ENCODE data around the gene TRERF1. TPM values are rescaled to one million over a fixed set of nuclear protein-coding genes. Genes with fewer than 3 reads are reported as not detected.

Gene TRERF1
- total RNA-seq, 2 donors from 2014 or later = 37.2 to 43.0 TPM

GRCh38 chr6:42306439-42307140 is 145.1 kb downstream of the TRERF1 start:
- H3K9me3 Mint-ChIP-seq = no peaks in the 10 kb centered on the region
- ATAC-seq (replicated peaks in 1 of 2) = no peak
- H3K27ac Mint-ChIP-seq = no peak overlapping the region
- H3K4me1 Mint-ChIP-seq (ENCODE audit: low read depth) = peaks cover 15% of the 10 kb centered on the region
- no peaks in the 10 kb centered on the region for H3K27me3 Mint-ChIP-seq (ENCODE audit: low read depth)
- peaks cover 4 to 6% of the 10 kb centered on the region in 2 donors for H3K36me3 Mint-ChIP-seq (ENCODE audit: insufficient read depth in 2 of 2)
- no peak overlapping the region for H3K4me3 Mint-ChIP-seq
- no peak for DNase-seq

- DNase-seq = no peak
- H3K36me3 Mint-ChIP-seq (ENCODE audit: insufficient read depth in 2 of 2) = peaks cover 0 to 7% of the 10 kb centered on the region in 2 donors
- no peak for ATAC-seq (replicated peaks in 1 of 2)
- peaks cover 8% of the 10 kb centered on the region for H3K4me1 Mint-ChIP-seq (ENCODE audit: low read depth)
- H3K27ac Mint-ChIP-seq = no peak overlapping the region
- H3K9me3 Mint-ChIP-seq = no peaks in the 10 kb centered on the region
- H3K4me3 Mint-ChIP-seq = no peak overlapping the region
- no peaks in the 10 kb centered on the region for H3K27me3 Mint-ChIP-seq (ENCODE audit: low read depth)
These were observed 147.5 kb downstream of the TRERF1 start for GRCh38 chr6:42304053-42304712.

DNA sequence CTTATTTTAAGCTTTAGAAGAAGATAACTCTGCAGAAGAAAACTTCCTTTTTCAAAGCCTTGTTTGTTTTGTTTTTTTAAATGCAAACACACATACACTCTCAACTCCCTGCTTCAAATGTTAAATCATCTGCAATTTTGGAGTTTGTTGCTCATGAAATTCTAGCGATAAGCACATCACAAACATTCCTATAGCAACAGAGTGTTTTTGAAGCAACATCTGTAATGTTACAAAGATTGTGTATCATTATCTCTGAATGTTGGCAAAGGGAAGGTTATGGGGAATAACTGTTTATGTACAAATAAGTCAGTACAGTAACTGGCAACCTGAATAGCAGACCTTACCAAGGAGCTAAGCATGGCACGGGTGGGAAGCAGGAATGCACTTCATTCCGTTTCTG is 149.3 kb downstream of the TRERF1 start:
- Mint-ChIP-seq H3K27ac (no peak overlapping the region), H3K9me3 (no peaks in the 10 kb centered on the region), H3K27me3 (ENCODE audit: low read depth) (no peaks in the 10 kb centered on the region), H3K4me1 (ENCODE audit: low read depth) (peaks cover 8% of the 10 kb centered on the region), H3K36me3 (ENCODE audit: insufficient read depth in 2 of 2) (peaks cover 3 to 7% of the 10 kb centered on the region in 2 donors), H3K4me3 (no peak overlapping the region)
- ATAC-seq (replicated peaks in 1 of 2) = no peak
- no peak for DNase-seq

GRCh38 chr6:42301986-42302385 is 149.7 kb downstream of the TRERF1 start:
- Mint-ChIP-seq H3K4me1 (ENCODE audit: low read depth) (peaks cover 8% of the 10 kb centered on the region), H3K27me3 (ENCODE audit: low read depth) (no peaks in the 10 kb centered on the region), H3K9me3 (no peaks in the 10 kb centered on the region), H3K36me3 (ENCODE audit: insufficient read depth in 2 of 2) (peaks cover 3 to 7% of the 10 kb centered on the region in 2 donors), H3K4me3 (no peak overlapping the region), H3K27ac (no peak overlapping the region)
- no peak for ATAC-seq (replicated peaks in 1 of 2)
- DNase-seq = no peak

- H3K27me3 Mint-ChIP-seq (ENCODE audit: low read depth) = no peaks in the 10 kb centered on the region
- DNase-seq (no peak), ATAC-seq (replicated peaks in 1 of 2) (no peak)
- peaks cover 8 to 9% of the 10 kb centered on the region in 2 donors for H3K36me3 Mint-ChIP-seq (ENCODE audit: insufficient read depth in 2 of 2)
- no peak overlapping the region for H3K4me3 Mint-ChIP-seq
- no peaks in the 10 kb centered on the region for H3K9me3 Mint-ChIP-seq
- H3K4me1 Mint-ChIP-seq (ENCODE audit: low read depth) = peaks cover 6% of the 10 kb centered on the region
- peak overlapping the region; percentile 43 for H3K27ac Mint-ChIP-seq
These were observed 151.0 kb downstream of the TRERF1 start for GRCh38 chr6:42300701-42301100.

DNA sequence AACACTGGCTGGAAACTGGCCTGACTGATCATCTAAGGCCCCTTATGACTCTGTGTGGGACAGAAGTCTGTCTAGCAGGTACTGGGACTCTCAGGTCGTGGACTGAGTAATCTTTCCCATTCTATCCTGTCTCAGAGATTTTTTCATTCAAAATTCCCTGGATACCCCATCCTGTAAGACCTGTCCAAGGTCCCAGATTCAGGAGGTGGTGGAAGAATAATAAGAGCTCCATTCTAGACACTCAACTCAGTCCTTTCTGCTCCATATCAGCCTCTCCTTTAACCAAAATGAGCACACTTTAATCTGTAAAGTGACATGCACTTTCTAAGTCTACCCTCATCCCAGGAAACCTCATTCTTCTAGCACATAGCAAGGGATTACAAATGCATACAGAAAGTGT is 151.5 kb downstream of the TRERF1 start:
- H3K9me3 Mint-ChIP-seq = no peaks in the 10 kb centered on the region
- H3K4me1 Mint-ChIP-seq (ENCODE audit: low read depth) = peaks cover 6% of the 10 kb centered on the region
- H3K27ac Mint-ChIP-seq = peak overlapping the region; percentile 43
- H3K27me3 Mint-ChIP-seq (ENCODE audit: low read depth) = no peaks in the 10 kb centered on the region
- ATAC-seq (replicated peaks in 1 of 2) (no peak), DNase-seq (no peak)
- no peak overlapping the region for H3K4me3 Mint-ChIP-seq
- peaks cover 8 to 9% of the 10 kb centered on the region in 2 donors for H3K36me3 Mint-ChIP-seq (ENCODE audit: insufficient read depth in 2 of 2)

- no peak overlapping the region for H3K4me3 Mint-ChIP-seq
- no peak for ATAC-seq (replicated peaks in 1 of 2)
- H3K27ac Mint-ChIP-seq = no peak overlapping the region
- H3K27me3 Mint-ChIP-seq (ENCODE audit: low read depth) = no peaks in the 10 kb centered on the region
- DNase-seq = no peak
- H3K9me3 Mint-ChIP-seq = no peaks in the 10 kb centered on the region
- peaks cover 14% of the 10 kb centered on the region in 2 donors for H3K36me3 Mint-ChIP-seq (ENCODE audit: insufficient read depth in 2 of 2)
- peaks cover 24% of the 10 kb centered on the region for H3K4me1 Mint-ChIP-seq (ENCODE audit: low read depth)
These were observed 154.1 kb downstream of the TRERF1 start for GRCh38 chr6:42297661-42298060.

GRCh38 chr6:42296614-42297013 is 155.1 kb downstream of the TRERF1 start:
- no peak overlapping the region for H3K4me3 Mint-ChIP-seq
- peaks cover 29% of the 10 kb centered on the region for H3K4me1 Mint-ChIP-seq (ENCODE audit: low read depth)
- peaks cover 14 to 17% of the 10 kb centered on the region in 2 donors for H3K36me3 Mint-ChIP-seq (ENCODE audit: insufficient read depth in 2 of 2)
- H3K27me3 Mint-ChIP-seq (ENCODE audit: low read depth) = no peaks in the 10 kb centered on the region
- peak overlapping the region; percentile 8 for H3K27ac Mint-ChIP-seq
- no peak for ATAC-seq (replicated peaks in 1 of 2)
- DNase-seq = no peak
- no peaks in the 10 kb centered on the region for H3K9me3 Mint-ChIP-seq

- H3K4me1 Mint-ChIP-seq (ENCODE audit: low read depth) = peaks cover 29% of the 10 kb centered on the region
- peaks cover 14 to 16% of the 10 kb centered on the region in 2 donors for H3K36me3 Mint-ChIP-seq (ENCODE audit: insufficient read depth in 2 of 2)
- DNase-seq (no peak), ATAC-seq (replicated peaks in 1 of 2) (no peak)
- no peak overlapping the region for H3K4me3 Mint-ChIP-seq
- H3K27ac Mint-ChIP-seq = peak overlapping the region; percentile 19
- no peaks in the 10 kb centered on the region for H3K27me3 Mint-ChIP-seq (ENCODE audit: low read depth)
- no peaks in the 10 kb centered on the region for H3K9me3 Mint-ChIP-seq
These were observed 156.0 kb downstream of the TRERF1 start for GRCh38 chr6:42295677-42296076.

DNA sequence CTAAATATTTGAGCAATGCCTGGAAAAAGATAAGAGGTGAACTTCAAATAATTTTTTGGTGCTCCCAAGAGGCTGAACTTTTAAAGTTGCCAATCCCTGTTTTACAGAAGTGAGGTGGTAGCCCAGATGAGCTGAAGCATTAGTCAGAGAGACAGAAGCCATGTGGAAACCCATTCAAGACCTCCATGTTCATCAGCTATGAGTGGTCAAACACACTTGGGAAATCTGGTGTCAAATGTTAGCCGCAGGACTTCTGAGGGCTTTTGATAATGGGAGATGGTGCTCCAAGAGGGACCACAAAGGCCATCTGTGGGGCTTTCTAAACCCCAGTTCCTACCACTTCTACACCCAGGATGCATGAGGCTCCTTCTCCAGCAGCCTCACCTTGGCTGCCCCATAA is 156.5 kb downstream of the TRERF1 start:
- Mint-ChIP-seq H3K27ac (peak overlapping the region; percentile 7), H3K27me3 (ENCODE audit: low read depth) (no peaks in the 10 kb centered on the region), H3K9me3 (no peaks in the 10 kb centered on the region), H3K4me3 (no peak overlapping the region), H3K36me3 (ENCODE audit: insufficient read depth in 2 of 2) (peaks cover 12 to 14% of the 10 kb centered on the region in 2 donors), H3K4me1 (ENCODE audit: low read depth) (peaks cover 29% of the 10 kb centered on the region)
- DNase-seq (no peak), ATAC-seq (replicated peaks in 1 of 2) (no peak)

- Mint-ChIP-seq H3K4me1 (ENCODE audit: low read depth) (peaks cover 29% of the 10 kb centered on the region), H3K36me3 (ENCODE audit: insufficient read depth in 2 of 2) (peaks cover 11 to 14% of the 10 kb centered on the region in 2 donors), H3K27ac (peak overlapping the region; percentile 66)
These were observed 157.0 kb downstream of the TRERF1 start for GRCh38 chr6:42294759-42295158.

GRCh38 chr6:42293386-42293977 is 158.2 kb downstream of the TRERF1 start:
- Mint-ChIP-seq H3K36me3 (ENCODE audit: insufficient read depth in 2 of 2) (peaks cover 12 to 14% of the 10 kb centered on the region in 2 donors), H3K27me3 (ENCODE audit: low read depth) (no peaks in the 10 kb centered on the region), H3K27ac (peak overlapping the region; percentile 76), H3K9me3 (no peaks in the 10 kb centered on the region), H3K4me3 (peak overlapping the region in 1 of 2 donors; percentile 35), H3K4me1 (ENCODE audit: low read depth) (peaks cover 33% of the 10 kb centered on the region)
- ATAC-seq (replicated peaks in 1 of 2) = no peak
- DNase-seq = no peak

More at GRCh38 chr6:42294759-42295158, 157.0 kb downstream of the TRERF1 start:
- Mint-ChIP-seq H3K27me3 (ENCODE audit: low read depth) (no peaks in the 10 kb centered on the region), H3K9me3 (no peaks in the 10 kb centered on the region), H3K4me3 (peak overlapping the region in 1 of 2 donors; percentile 47)
- ATAC-seq (replicated peaks in 1 of 2) (peak in 1 of 2 donors; percentile 23), DNase-seq (no peak)

GRCh38 chr6:42292004-42292740 is 159.6 kb downstream of the TRERF1 start:
- peaks cover 44% of the 10 kb centered on the region for H3K4me1 Mint-ChIP-seq (ENCODE audit: low read depth)

More at GRCh38 chr6:42292004-42292740, 159.6 kb downstream of the TRERF1 start:
- H3K36me3 Mint-ChIP-seq (ENCODE audit: insufficient read depth in 2 of 2) = peaks cover 15 to 19% of the 10 kb centered on the region in 2 donors
- H3K4me3 Mint-ChIP-seq = peak overlapping the region; percentile 16 to 42
- ATAC-seq (replicated peaks in 1 of 2) (peak; percentile 82 to 96), DNase-seq (peak in 1 of 2 donors; percentile 56)
- no peaks in the 10 kb centered on the region for H3K27me3 Mint-ChIP-seq (ENCODE audit: low read depth)
- H3K27ac Mint-ChIP-seq = peak overlapping the region; percentile 64
- no peaks in the 10 kb centered on the region for H3K9me3 Mint-ChIP-seq

Measured in activated T-cell treated with anti-CD3 and anti-CD28 coated beads, Interleukin-2, amount 50 U/mL, for 72 hours (primary cell).